ENCODE data around the gene CAMK1.

- TF ChIP-seq POLR2A (IDR thresholded peaks at IDR 0.05) (no peak), CTCF (IDR thresholded peaks at IDR 0.05) (no peak)
Observed at GRCh38 chr3:9745521-9745920, 24.2 kb downstream of the CAMK1 start.

Data from heart left ventricle (tissue), 13 donors.